Left colon (tissue), 2 donors: ENCODE measurements around the gene PTTG1IP. TPM values are rescaled to one million over a fixed set of nuclear protein-coding genes. Genes with fewer than 3 reads are reported as not detected.

ENCODE experiments used
- ATAC-seq: fragments of 200-7000 bp; cut with Tn5 transposase; one replicate; pipeline ENCODE4 v1.9.1; 2020; ENCODE audit warnings: mild to moderate bottlenecking, moderate library complexity
- DNase-seq, 2 donors: peaks; one replicate each; pipeline ENCODE4 v3.0.0-alpha.2; 2020
- intact Hi-C, 2 donors: fragments of 100-400 bp; cut with DNase I in 1 of 2; cut with micrococcal nuclease in 1 of 2; formaldehyde crosslinking; loops; one replicate each; pipeline versions ENCODE4 v1.11.2 to v1.14.0; 2022; cut with DNase I, micrococcal nuclease
- total RNA-seq, 2 donors: library from RNA; stranded (reverse); fragmentation: NEBNext Ultra II Directional; extraction: Animal tissue kit (Norgen Biotek cat#: 25700); gene quantifications; one replicate each; pipeline ENCODE4 v1.2.1, GENCODE V29; 2021
- donor health status: DM: no; HTN: no; CAD: no.
- donor health status: DM: yes; HTN: yes; CAD: no.

The PTTG1IP gene
- total RNA-seq, 2 donors from 2014 or later: 206 to 380 TPM

- peak; percentile 92 for ATAC-seq
- intact Hi-C loops: loop anchor here in 1 of 2 donors (10.0 kb wide), 1 partner anchor 133 kb away; no protein-coding TSS in a partner anchor
These were observed 71.8 kb downstream of the PTTG1IP start, which contains the start of gene UBE2G2 for GRCh38 chr21:44801468-44802395. Gene UBE2G2 (minus strand): TSS chr21:44801820. CDS start chr21:44801748, 72 bp downstream.

GRCh38 chr21:44800971-44801467, 72.5 kb downstream of the PTTG1IP start:
- no peak for DNase-seq
- intact Hi-C loops: loop anchor here in 1 of 2 donors (10.0 kb wide), 1 partner anchor 134 kb away; no protein-coding TSS in a partner anchor
- peak; percentile 59 for ATAC-seq

More at GRCh38 chr21:44801468-44802395, 71.8 kb downstream of the PTTG1IP start, which contains the start of gene UBE2G2:
- DNase-seq: peak; percentile 68 to 85

- DNase-seq: peak in 1 of 2 donors; percentile 48
- ATAC-seq: peak; percentile 52
- intact Hi-C loops: loop anchor here in 1 of 2 donors (10.0 kb wide), 1 partner anchor 135 kb away; no protein-coding TSS in a partner anchor
These were observed 73.4 kb downstream of the PTTG1IP start for GRCh38 chr21:44800103-44800502.

- intact Hi-C loops: loop anchor here in 1 of 2 donors (10.0 kb wide), 2 partner anchors 135 to 285 kb away; no protein-coding TSS in a partner anchor
- DNase-seq (no peak), ATAC-seq (no peak)
These were observed 73.8 kb downstream of the PTTG1IP start for GRCh38 chr21:44799646-44800045.

Other genes starting within 250 kb of the PTTG1IP start
- not detected for gene KRTAP10-9, start 246.6 kb downstream of the PTTG1IP start, total RNA-seq
- gene KRTAP10-10, start 236.3 kb downstream of the PTTG1IP start, total RNA-seq: not detected
- not detected for gene KRTAP10-11, start 227.3 kb downstream of the PTTG1IP start, total RNA-seq
- gene KRTAP12-4, start 219.0 kb downstream of the PTTG1IP start, total RNA-seq: not detected
- gene KRTAP12-3, start 215.8 kb downstream of the PTTG1IP start, total RNA-seq: not detected
- gene KRTAP12-2, start 206.8 kb downstream of the PTTG1IP start, total RNA-seq: not detected
- gene KRTAP12-1, start 191.5 kb downstream of the PTTG1IP start, total RNA-seq: not detected
- gene KRTAP10-12, start 176.5 kb downstream of the PTTG1IP start, total RNA-seq: not detected
- gene TSPEAR, start 162.1 kb downstream of the PTTG1IP start, total RNA-seq: under 1 TPM in 1 of 2 donors, not detected in 1; 0.09 TPM
- gene UBE2G2, start 71.9 kb downstream of the PTTG1IP start, total RNA-seq: 10 to 100 TPM; 56.7 to 79.4 TPM
- gene SUMO3, start 55.6 kb downstream of the PTTG1IP start, total RNA-seq: 10 to 100 TPM; 67.3 to 73.2 TPM
- 10 to 100 TPM in 1 of 2 donors, 1 to 10 TPM in 1; 6.8 to 33.1 TPM for gene ITGB2, start 47.2 kb upstream of the PTTG1IP start, total RNA-seq
- 10 to 100 TPM; 22.3 to 30.5 TPM for gene SLX9, start 66.3 kb upstream of the PTTG1IP start, total RNA-seq
- gene ADARB1, start 200.9 kb upstream of the PTTG1IP start, total RNA-seq: 10 to 100 TPM in 1 of 2 donors, 1 to 10 TPM in 1; 6.9 to 12.4 TPM